Activated CD4-positive, alpha-beta T cell treated with anti-CD3 and anti-CD28 coated beads, Interleukin-2, amount 50 U/mL, for 16 hours (primary cell): ENCODE results near the gene GMDS.

ENCODE experiments used
- DNase-seq: peaks from one replicate; pipeline ENCODE4 v3.0.0-alpha.2; 2020

The GMDS gene

GRCh38 chr6:2173203-2173961 is 72.0 kb downstream of the GMDS start:
- no peak for DNase-seq

DNA sequence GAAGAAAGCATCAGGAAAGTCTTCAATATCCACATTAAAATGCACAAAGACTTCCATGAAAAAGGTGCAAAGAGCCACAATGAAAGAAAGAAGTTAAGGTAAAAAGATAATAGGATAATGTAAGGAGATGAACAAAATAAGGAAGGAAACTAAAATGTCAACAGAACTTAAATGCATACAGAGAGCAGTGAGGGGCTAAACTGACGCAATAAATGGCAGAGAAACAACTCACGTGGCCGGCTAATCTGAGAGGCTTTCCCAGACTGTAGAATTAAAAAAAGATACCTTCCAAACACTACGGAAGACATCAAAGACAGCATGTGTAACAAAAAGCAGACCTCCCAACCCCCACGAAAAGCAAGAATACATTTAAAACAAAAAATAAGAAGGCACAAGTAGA is 73.7 kb downstream of the GMDS start:
- DNase-seq, result no peak

DNA sequence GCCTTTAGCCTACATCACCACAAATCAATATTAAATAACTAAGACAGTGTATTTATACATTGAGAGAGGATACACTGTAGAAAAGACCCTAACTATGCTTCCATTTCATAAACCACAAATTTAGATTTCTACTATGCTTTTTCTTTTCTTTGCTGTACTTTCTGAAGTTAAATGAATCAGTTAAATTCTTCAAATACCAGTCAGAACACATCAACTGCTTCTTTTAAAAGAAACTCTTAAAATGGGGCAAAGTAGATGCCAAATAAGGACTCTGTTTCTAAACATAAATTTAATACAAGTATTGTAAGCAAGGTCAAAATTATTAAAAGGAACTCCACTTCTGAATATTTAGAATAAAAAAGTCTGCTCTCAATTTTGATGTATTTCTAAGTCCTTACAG is 76.9 kb downstream of the GMDS start:
- DNase-seq, result no peak

- no peak for DNase-seq
These were observed 78.7 kb downstream of the GMDS start for GRCh38 chr6:2166717-2167116.

- DNase-seq, result no peak
These were observed 80.1 kb downstream of the GMDS start for GRCh38 chr6:2165286-2165685.

DNA sequence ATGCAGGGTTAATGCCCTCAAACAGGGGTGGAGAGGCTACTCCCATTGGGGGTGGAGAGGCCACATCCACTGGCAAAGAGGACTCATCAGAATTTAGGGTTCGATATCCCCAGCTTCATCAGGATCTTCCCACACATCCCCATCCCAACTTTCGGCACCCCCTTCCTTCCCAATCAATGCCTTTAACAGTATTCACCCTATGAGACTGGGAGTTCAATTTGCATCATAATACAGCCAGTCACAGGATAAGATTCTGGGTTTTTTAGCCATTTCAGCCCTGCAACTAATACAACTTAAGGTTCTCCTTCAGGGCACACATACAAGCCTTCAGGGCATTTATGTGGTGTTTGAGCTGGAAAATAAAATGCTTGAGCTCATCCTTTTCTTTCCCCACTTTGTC is 80.9 kb downstream of the GMDS start:
- no peak for DNase-seq

- no peak for DNase-seq
These were observed 83.3 kb downstream of the GMDS start for GRCh38 chr6:2162079-2162445.

DNA sequence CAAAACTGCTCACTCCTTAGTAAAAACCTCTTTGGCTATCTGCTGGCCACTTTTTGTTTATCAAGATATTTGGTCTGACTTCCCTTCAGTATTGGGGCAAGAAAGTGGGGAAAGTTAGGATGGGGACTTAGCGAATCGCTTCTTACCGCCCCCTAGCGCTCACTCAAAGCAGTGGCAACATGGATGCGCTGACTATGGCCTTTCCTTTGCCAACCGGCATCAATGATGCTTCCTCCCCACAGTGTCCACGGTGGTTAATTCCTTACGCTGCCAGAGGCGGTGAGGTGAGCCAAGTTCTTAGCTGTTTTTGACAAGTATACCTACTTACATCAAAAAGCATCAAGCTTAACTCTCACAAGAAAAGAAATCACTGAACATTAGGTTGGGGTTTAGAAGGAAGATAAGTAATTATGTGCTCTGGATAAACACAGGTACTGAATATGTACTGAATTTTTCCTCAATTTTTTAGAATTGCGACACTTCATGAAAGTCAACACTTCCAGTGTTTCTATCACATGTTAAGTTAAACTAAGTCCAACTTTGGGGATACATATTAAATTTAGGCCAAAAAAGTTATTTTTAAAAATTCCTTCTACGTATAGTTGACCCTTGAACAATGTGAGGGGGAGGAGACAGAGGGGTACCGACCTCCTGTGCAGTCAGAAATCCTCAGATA is 86.7 kb downstream of the GMDS start:
- peak; percentile 2 for DNase-seq

DNA sequence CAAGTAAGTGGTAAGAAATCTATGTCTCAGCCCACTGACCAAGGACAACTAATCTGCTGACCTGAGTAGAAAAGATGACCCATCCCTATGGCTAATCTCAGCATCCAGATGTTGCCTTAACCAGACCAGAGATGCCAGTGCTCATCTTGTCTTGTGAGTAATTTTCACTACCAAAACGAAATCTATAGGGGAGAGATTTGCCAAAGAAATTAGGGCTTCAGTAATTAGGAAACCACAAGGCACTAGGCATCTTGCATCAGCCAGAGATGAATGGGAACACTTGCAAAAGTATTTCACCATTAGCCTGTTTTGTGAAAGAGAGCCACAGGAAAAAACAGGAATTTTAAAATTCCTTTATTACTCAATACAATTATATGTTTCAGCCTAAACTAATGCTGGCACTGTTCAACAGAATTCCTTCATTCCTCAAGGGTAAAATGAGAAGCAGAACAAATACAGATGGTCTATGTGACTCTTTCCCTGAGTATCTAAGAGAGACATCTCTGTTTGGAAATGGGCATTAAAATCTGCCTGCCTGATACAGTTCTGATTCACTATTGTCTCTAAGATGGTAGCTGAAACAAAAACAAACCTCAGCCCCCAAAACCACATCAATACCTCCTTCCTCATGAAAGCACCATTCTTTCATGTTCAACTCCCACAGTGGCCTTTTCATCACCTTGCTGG is 87.8 kb downstream of the GMDS start:
- peak; percentile 8 for DNase-seq

- no peak for DNase-seq
These were observed 90.2 kb downstream of the GMDS start for GRCh38 chr6:2155206-2155605.

DNA sequence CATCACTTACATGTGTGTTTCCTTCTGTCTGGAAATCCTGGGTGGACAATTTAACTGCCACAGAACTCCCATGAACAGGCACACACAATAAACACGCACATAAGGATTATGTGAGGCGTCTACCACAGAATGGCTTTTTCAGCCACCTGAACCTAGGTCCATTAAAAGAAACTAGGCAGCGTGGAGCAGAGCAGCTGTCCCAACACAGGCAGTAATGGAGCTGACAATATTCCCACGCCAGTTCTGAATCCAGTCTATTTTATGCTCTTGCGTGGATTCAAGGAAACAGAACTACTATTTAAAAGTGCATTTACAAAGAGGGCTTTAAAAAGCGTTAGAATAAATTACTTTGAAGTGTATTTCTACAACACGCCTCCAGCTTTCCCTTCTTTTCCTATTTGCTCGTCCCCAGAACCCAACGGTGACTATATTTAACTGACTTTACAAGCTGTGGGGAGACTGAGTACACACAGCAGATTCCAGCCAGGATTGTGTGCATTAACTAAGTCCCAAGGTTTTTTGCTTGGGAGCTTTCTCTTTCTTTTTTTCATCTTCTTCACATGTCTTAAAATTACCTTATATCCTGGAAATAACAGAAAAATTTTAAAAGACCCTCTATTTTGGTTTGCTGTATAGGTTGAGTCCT is 95.9 kb downstream of the GMDS start:
- DNase-seq, result no peak

DNA sequence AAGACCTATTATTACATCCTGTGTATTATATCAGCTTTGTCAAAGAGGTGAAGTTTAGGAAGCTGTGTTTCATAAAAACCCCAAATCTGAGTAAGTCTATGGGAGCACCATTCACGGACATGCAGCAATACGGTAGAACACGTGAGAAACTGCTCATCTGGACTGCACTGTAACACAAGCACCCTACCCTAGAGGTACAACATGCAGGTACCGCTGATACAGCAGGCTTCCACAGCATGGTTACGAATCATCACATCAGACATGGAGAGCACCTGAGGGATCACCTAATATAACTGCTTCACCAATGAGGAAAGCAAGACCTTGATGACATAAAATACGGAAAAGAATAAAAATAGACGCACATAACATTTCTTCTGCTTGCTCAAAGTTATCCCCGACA is 96.7 kb downstream of the GMDS start:
- DNase-seq, result no peak

GRCh38 chr6:2147766-2148448 is 97.5 kb downstream of the GMDS start:
- no peak for DNase-seq

GRCh38 chr6:2147261-2147660 is 98.1 kb downstream of the GMDS start:
- DNase-seq, result no peak

DNA sequence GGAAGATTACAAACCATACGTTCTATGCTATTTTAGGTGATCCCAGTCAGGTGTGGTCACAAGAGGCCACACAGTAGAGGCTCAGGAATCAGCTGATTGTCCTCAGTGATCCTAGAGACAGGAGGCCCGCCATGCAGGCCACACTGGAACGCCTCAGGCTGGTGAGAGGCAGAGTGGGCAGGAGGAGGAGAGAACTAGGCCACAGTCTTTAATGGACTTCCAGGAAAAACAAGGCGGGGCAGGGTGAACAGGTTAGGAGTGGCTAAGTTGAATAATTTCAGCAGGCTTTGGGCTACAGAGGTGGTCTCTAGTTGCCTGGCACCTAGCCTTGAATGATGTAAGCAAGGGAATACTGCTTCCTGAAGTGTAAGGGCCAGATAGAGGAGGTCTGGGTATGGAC is 101.2 kb downstream of the GMDS start:
- no peak for DNase-seq

DNA sequence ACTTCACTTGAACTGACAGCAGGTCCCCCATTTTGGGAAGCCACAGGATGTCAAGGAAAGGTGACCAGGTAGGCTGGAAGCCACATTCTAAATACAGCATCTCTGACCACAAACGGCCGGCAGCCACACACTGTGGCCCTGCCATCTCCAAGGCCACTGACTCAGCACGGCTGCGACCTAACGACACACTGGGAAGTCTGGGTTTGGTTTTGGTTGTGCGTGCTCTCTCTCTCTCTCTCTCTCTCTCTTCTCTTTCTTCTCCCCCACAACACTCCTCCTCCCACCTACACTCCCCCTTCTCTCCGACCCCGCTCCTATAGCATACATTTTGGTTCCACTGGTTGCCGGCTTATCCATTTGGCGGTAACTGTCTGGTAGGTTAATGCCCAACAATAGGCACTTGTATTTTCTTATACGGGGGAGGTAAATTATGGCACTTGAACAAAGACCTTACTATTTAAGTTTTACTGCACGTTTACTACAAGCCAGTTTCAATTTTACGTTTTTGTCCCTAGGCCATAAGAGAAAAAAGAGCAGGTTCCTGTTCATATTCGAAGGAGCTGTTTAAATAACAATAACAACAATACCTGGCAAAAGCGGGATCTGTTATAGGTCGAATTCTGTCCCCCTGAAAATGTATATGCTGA is 103.6 kb downstream of the GMDS start:
- no peak for DNase-seq

DNA sequence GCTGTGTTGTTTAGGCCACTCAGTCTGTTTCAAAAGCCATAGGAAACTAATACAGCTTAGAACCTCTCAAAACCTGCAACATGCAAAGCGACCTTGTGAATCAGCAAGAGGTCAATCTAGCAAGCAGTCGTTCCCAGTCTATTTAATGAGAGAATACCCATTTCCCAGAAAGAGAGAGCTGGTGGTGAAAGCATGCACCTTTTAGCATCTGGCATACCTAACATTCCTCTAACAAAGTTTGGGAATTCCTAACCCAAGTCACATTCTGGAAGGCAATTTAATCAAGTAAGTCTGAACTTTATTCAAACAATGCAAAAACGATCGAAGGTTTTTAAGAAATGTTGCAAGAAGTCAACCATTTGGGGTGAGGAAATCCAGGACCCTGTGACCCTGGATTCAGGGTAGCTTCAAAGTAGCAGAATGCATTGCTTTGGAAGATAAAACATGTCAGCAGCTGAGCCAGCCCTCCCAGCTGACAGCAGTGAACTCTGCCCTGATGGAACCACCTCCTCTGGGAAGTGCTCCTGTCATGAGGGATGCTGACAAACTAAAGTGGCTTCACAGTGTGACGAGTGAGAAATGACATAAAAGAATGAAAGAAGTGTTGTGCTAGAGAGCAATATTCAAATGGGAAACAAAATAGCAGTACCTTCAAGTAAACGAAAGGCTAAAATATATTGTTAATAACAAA is 104.8 kb downstream of the GMDS start:
- no peak for DNase-seq

GRCh38 chr6:2135401-2135800 is 110.0 kb downstream of the GMDS start:
- DNase-seq, result no peak

- no peak for DNase-seq
These were observed 110.9 kb downstream of the GMDS start for GRCh38 chr6:2134554-2134953.

DNA sequence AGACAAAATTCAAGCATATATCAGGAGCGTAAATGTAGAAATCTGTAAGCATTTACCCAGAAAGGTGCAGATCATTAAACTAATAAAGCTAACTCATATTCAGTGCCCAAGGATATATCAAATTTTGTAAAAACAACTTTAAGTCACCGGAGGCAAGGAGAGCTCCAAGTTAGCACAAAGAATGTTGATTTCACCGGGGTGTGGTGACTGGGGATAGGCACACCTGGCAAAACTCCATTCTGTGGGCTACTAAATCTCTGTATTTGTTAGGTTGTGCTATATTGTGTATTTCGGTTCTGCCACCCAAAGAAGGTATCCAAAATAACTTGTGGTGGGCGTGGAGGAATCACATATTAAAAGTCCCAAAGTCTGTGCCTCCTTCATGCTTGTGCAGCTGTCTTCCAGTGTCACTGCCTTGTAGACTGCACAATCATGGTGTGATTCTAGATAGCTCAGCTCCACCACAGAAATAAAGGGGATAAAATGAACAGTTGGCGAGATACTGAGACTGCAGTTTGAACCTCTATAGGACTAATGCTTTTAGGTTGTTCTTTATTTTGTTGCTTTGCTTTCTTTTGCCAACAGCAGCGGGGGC is 111.6 kb downstream of the GMDS start:
- no peak for DNase-seq

- no peak for DNase-seq
These were observed 112.5 kb downstream of the GMDS start for GRCh38 chr6:2132916-2133315.

DNA sequence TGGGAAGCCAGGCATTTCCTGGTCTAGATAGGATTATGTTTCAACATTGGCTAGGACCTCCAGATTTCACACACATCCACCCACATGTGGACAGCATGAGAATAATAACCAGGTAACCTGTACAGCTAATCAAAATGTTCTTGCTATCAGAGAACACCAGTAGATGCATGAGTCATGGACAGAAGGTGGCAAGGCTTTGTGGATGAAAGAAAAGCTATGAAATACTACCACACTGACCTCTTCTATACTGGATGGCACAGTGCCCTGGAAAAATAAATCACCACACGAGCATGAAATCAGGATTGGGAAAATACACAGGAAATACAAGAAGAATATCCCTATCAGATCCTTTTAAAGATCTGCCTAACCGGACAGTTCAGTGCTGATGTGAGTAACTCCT is 113.0 kb downstream of the GMDS start:
- DNase-seq, result no peak
